HG03159 (cell line): ENCODE data around the gene GCNA.
"Not testable (repeated sequence)": the region's sequence is repeated elsewhere in the genome, so short reads cannot be mapped to it uniquely, and the experiment has no call there.

Experiments
- ATAC-seq: cut with Tn5 transposase; IDR thresholded peaks from one replicate; pipeline ENCODE4 v1.9.1; 2021; ENCODE audit warnings: mild to moderate bottlenecking, moderate library complexity; ENCODE audit not compliant: unreplicated experiment

The GCNA gene

DNA sequence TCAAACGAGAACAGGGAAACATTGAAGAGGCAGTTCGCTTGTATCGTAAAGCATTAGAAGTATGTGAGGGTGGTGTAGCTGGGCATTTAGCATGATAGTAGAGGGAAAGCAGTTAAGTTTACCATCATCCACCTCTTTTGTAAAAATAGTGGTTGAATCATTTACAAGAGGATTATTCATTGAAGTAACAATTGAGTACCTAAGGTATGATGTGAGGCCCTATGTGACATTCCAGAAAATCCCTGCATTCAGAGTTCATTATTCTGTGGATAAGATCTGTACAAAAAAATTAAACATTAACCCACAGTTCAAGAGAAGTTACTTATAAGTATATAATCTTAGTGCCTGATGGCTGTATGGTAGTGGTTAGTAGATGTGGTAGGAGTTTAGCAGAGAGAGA, 22.2 kb upstream of the GCNA start:
- no peak for ATAC-seq

DNA sequence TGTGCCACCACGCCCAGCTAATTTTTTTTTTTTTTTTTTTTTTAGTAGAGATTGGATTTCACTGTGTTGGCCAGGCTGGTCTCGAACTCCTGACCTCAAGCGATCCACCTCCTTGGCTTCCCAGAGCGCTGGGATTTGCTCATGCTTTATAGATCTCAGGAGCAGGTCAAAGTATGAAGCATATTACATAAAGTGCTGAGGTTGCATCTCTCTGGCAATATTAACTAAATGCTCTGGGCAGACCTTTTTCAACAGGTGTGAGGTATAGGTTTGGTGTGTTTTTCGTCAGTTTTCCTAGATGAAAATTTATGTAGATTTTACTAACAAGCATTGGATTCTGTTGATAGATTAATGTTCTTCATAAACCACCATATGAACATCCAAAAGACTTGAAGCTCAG, 19.3 kb upstream of the GCNA start:
- ATAC-seq, result no peak

DNA sequence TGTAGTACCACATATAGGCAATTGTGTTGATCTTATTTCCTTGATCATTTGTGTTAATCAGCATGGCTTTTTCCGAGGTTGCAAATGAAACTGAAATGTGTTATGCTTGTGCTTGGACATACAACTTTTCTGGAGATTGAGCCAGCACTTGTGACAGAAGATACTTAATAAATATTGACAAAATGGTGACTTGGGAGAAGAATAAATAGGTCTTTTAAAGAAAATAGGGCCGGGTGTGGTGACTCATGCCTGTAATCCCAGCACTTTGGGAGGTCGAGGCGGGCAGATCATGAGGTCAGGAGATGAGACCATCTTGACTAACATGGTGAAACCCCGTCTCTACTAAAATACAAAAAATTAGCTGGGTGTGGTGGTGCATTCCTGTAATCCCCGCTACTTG, 18.5 kb upstream of the GCNA start:
- not testable (repeated sequence) for ATAC-seq

DNA sequence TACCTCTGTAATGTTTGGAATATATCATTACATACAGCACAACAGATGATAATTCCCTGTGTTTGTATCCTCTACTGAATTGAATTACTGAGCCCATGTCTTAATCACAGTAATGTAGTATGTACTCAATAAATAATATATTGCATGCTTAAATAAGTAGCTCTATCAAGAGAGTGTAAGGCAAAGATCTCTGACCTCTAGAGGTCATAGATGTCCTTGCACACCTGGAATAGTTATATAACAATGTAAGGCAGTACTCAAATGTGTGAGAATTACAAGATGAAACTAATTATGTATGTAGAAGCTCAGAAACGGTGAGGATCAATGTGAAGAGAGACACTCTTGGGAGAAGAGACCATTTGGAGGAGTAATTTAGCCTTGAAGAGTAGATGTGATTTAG, 14.3 kb upstream of the GCNA start:
- ATAC-seq, result no peak

DNA sequence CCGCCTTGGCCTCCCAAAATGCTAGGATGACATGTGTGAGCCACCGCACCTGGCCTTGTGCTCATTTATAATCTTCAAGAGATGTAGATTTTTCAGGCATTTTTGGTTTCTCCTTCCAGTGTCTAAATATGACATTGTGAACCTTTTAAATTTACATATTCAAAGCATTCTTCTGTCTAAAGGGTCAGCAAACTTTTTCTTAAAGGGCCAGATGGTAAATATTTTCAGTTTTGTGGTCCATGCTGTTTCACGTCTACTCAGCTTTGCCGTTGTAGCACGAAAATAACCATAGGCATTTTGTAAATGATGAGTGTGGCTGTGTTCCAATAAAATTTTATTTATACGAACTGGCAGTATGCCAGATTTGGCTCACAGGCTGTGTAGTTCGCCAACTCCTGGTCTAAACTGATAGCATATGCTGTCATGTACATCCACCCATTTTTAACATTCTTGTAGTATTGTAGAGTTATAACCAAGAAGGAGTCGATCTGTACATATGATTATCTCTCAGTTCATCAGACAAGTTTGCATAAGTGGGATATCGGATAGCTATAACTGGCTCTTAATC, 12.7 kb upstream of the GCNA start:
- no peak for ATAC-seq

DNA sequence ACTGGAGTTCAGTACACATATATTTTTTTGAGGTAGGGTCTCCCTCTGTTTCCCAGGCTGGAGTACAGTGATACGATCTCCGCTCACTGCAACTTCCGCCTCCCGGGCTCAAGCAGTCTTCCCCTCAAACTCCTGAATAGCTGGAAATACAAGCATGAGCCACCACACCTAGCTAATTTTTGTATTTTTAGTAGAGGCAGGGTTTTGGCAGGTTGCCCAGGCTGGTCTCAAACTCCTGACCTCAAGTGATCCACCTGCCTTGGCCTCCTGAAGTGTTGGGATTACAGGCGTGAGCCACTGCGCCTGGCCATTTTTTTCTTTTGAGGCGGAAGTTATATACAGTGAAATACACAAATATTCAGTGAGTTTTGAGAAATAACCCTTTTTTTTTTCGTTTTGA, 6.8 kb upstream of the GCNA start:
- ATAC-seq, result not testable (repeated sequence)

DNA sequence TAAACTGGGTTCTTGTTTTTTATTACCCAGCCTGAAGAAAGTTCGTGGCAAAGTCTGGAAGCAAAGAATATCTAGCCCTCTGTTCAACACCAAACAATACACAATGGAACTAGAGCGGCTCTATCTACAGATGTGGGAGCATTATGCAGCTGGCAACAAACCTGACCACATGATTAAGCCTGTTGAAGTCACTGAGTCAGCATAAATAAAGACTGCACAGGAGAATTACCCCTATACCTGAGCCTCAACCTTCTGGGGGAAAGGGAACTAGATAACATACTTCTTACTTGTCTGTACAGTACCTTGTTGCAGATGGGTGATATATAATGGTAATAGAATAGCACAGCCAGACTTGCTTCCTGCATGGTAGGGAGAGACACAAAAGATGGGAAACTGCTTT, 4.6 kb upstream of the GCNA start:
- no peak for ATAC-seq

DNA sequence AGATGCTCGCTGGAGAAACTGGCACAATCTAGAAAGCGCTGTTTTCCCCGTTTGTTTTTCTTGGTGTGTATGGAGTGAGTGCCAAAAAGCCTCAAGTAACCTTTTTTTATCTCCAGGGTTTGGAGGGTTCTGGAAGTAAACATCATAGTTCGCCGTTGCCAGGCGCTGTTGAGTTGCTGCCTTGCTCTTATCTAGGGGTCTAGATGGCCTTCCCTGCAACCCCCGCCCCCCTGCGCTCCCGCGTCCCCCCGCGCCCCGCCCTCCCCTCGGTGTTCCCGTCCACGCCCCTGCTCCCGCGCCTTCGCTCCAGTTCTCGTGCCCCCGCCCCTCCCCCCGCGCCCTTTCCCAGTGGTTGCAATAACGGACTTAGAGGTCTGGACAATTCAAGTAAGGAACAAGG, 555 bp upstream of the GCNA start:
- no peak for ATAC-seq

DNA sequence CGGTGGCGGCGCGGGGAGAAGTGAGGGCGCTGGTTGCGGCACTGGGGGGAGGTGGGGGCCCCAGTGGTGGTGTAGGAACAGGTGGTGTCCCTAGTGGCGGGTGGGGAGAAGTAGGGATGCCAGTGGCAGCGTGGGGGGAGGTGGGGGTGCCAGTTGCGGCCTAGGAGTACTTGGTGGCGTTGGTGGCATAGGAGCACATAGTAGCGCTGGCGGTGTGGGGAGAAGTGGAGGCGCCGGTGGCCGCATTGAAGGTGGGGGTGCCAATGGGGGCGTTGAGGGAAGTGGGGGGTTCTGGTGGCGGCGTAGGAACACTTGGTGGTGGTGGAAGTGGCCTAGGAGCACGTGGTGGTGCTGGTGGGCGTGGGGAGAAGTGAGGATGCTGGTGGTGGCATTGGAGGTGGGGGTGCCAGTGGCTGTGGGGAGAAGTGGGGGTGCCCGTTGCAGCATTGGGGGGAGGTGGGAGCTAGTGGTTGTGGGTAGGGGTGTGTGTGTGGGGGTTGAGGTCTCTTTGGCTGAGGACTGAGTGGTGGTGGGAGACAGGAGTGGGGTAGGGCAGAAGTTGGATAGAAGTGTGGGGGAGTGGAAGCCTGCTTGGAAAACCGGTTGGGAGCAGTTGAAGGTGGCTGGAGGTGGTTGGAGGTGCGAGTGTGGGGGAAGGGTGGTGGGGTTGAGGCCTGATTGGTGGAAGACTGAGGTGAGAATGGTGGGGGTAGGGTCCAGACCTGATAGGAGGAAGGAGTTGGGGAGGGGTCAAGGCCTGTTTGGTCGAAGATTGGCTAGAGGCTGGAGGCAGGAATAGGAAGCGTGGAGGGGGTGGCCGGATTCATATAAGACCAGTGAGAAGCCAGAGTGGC, 1.1 kb downstream of the GCNA start:
- no peak for ATAC-seq

DNA sequence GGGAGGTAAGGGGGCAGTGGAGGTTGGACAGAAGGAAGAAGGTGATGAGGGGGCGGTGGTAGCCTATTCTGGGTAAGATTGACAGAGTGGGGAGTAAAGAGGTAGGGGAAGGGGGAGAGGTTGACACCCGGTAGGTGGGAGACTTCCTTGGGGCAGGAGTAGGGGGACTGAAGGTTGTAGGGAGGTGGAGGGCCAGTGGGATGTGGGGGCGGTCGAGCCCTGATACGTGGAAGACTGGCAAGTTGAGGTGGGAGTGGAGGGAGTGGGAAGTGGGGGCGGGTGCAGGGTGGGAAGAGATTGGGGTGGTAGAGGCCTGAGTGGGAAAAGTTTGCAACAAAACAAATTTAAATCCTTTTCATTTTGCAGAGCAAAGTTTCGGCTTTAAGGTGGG, 1.7 kb downstream of the GCNA start:
- no peak for ATAC-seq

DNA sequence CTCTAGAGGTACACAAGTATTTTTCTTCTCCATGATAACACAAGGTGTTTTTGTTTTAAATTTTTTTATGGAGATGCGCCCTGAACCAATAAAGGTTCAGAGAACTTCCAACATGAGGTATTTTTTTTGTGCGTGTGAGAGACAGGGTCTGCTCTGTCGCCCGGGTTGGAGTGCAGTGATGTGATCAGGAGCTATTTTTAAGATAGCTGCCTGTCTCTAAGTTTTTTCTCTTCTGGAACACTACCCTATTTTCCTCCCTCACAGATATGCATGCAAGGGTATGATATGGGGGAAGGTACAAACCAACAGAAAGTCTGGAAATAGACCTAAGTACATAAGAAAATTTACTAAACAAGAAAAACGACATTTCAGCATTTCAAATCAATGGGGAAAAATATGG, 3.0 kb downstream of the GCNA start:
- no peak for ATAC-seq

DNA sequence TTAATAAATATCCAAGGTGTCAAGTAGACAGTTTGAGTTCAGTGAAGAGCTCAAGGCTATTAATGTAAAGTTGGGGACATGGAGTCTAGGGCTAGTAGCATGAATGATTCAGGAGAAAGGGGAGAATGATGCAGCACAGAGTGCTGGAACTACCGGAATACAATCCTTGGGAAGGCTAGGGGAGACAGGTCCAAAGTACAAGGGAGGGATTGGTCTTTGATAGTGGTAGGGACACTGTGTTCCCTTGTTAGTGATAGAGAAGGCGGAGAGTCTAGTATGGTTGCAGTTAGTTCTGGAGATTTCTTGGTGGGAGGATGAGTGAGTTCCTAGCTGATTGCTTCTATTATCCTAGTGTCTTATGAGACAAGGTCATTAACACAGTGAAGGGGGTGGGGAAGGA, 8.7 kb downstream of the GCNA start:
- no peak for ATAC-seq

DNA sequence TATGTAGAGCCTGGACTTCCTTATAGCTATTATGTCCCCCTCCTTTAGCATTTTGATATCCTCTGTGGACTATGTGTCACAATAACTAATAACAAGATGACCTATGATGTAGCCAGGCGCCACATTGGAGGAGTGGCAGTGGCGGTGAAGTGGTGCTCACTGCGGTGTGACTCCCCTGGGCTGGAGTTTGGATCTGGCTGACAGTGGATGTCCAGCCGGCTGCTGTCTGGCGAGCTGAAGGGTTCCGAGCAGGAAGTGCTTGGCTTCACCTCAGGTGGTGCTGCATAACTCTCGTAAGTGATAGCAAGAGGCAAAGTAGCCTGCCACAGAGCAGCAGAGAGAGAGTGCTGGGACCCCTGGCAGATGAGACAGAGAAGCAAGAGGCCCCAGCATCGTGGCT, 15.0 kb downstream of the GCNA start:
- ATAC-seq, result not testable (repeated sequence)

DNA sequence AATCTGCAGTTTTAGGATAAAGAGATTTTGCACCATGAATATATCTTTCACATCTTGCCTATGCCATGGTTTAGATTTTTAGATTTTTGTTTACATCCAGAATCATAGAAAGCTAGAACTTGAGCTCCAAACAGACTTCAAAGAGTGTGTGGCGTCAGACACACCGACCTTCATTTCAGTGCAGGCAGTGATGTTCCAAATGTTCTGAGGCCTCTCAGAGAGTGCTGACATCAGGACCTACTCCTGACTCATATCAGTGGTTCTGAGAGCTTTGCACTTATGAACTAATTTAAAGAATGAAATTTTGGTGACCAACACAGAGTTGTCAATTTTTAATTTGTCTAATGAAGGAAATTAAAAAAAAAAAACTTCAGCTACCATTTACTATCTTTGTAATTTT, 21.7 kb downstream of the GCNA start:
- ATAC-seq, result no peak

DNA sequence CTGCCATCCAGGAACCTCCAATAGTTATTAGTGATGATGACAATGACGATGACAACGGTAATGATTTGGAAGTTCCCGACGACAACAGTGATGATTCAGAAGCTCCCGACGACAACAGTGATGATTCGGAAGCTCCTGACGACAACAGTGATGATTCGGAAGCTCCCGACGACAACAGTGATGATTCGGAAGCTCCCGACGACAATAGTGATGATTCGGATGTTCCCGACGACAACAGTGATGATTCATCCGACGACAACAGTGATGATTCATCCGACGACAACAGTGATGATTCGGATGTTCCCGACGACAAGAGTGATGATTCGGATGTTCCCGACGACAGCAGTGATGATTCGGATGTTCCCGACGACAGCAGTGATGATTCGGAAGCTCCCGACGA, 25.4 kb downstream of the GCNA start:
- ATAC-seq, result no peak

DNA sequence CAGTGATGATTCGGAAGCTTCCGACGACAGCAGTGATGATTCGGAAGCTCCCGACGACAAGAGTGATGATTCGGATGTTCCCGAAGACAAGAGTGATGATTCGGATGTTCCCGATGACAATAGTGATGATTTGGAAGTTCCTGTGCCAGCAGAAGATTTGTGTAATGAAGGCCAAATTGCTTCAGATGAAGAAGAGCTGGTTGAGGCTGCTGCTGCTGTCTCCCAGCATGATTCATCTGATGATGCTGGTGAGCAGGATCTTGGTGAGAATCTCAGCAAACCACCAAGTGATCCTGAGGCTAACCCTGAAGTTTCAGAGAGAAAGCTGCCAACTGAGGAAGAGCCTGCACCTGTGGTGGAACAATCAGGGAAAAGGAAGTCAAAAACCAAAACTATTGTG, 25.9 kb downstream of the GCNA start:
- no peak for ATAC-seq

DNA sequence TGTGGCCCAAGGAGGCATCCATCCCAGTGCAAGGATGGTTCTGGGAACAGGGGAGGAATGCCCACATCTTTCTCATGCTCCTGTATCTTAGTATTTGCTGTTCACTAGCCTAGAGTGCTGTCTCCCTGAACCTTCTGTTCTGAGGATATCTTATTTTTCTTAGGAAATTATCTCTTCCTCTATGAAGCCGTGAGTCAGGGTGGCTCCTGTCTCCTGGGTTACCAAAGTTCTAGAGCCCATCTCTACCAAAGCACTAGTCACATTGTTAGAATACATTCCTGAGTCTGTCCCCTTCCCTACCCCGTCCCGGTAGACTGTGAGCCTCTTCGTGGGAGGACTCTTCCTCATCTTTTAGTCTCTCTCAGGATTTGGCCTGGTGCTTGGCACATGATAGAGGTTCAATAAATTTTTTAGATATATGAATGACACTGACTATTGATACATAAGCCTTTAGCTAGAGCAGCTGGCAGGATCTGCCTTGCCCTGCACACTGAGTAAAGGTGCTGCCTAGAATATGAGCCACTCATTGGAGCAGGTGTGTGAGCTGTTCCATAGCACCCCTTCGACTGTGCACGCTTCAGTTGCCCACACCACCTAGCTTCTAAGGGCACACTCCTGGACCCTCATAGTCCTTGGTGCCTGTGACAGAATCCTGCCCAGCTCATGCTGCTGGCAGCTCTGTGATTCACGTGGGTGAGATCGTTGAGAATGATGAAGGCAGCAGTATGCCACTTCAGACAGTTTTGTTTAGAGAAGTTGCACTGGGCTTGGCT, 26.7 kb downstream of the GCNA start:
- no peak for ATAC-seq

DNA sequence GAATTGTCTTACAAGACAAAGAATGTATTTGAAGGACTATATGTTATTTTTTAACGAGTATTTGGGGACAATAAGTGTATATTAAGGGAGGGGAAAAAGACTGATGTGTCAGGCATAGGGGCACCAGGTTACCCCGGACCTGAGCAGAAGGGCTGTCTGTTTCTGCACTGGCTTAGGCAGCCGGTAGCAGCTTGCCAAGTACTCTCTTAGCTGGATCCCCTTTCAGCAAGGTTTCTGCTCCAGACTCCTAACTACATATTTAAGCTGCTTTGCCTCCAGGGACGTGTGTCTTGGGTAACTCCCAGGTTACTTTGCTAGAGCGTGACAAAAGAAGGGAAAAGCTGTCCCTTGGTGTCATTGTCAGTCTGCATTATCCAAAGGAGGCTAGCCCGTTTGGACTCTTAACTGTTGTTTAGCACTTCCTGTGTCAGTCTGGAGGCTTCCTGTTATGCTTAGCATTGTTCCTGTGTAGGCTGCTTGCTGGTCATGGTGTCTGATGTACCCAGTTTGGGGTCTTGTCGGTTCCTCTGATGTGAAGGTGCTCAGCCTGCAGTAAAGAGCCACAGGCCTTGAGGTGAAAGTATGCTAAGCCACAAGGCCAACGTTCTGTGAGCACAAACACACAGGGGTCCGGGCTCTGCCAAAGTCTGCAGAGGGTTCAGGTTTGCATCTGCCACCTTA, 28.4 kb downstream of the GCNA start:
- no peak for ATAC-seq

DNA sequence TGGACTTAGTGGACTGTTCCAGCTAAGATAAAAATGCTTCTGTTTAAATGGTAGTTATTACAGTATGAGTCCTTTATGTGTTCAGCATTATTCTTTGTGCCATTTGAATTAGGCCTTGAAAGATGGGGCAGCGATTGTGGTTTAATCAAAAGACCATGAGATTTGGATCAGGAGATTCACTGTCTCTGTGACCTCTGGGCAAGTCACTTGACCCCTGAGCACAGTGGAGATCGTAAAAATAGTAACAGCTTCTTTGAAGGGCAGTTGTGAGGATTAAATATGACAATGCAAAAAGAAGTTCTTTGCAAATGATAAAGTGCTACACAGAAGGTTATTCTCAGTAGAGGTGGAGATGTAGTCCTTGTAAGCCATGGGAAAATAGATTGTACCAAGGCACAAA, 29.3 kb downstream of the GCNA start:
- no peak for ATAC-seq

DNA sequence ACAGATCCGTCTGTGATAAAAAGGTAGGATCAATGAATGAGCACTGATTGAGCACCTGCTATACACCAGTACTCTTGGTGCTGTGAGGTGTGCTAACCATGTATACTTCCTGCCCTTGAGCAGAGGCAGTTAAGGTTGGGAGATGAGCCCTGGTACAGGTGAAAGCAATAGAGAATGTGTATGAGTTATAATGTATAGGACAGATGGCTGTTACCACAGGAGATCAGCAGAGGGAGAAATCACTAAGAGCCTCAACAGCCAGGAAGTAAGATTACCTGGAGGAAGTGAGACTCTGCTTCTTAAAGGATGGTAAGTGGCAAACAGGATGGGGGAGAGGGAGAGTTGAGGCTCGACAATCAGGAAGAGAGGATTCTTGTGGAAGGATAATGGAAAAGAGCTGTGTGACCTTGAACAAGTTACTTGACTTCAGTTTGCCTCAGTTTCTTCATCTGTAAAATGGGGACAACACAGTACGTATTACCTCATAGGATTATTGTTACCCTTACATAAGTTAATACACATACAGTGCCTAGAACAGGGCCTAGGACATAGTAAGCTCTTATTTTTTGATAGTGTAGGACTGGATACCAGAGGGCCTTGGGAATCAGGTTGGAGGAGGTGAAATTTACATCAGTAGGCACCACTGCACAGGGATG, 31.0 kb downstream of the GCNA start:
- peak; percentile 61 for ATAC-seq

DNA sequence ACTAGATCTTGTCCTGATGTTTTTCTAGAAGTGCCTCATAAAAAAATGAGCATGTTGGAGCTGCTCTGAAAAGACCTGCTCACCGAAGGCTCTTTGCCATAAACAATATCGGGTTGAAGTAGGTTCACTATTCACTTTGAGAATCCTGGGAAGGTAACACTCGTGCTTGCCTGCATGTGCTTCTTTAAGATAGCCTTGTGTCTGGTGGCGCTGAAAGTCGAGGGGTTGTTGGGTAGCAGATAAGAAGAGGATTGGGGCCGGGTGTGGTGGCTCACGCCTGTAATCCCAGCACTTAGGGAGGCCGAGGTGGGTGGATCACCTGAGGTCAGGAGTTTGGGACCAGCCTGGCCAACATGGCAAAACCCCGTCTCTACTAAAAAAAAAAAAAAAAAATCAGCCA, 33.5 kb downstream of the GCNA start:
- not testable (repeated sequence) for ATAC-seq
